H1 (cell line): Measurements from ENCODE around the gene ZNF281. TPM values are rescaled to one million over a fixed set of nuclear protein-coding genes. Genes with fewer than 3 reads are reported as not detected.

ENCODE experiments used
- ASH2L ChIP-seq: fragments of 200-600, 300-600 bp; sonication (generic); IDR thresholded peaks from one replicate; pipeline ENCODE4 v1.7.1; 2017; ENCODE audit warnings: low read length
- CEBPB ChIP-seq: IDR thresholded peaks from 2 replicates; pipeline ENCODE4 v1.6.1; 2012; ENCODE audit warnings: low read depth, low read length
- CTBP2 ChIP-seq: IDR thresholded peaks from 2 replicates; pipeline ENCODE4 v1.7.0; 2011; ENCODE audit warnings: borderline replicate concordance, mild to moderate bottlenecking, moderate library complexity, mixed read lengths, low read length; ENCODE audit not compliant: insufficient read depth, insufficient read length
- GABPA ChIP-seq: IDR thresholded peaks from 2 replicates; pipeline ENCODE4 v1.6.1; 2011; ENCODE audit warnings: mild to moderate bottlenecking, low read length, moderate library complexity, borderline replicate concordance; ENCODE audit not compliant: insufficient read depth
- KDM1A ChIP-seq: fragments of 200-600, 300-600 bp; sonication (generic); IDR thresholded peaks from 2 replicates; pipeline ENCODE4 v1.7.1; 2016; ENCODE audit warnings: mild to moderate bottlenecking, low read length, borderline replicate concordance
- NANOG ChIP-seq: IDR thresholded peaks from 2 replicates; pipeline ENCODE4 v1.6.1; 2011; ENCODE audit warnings: low read length, low read depth, mild to moderate bottlenecking, inconsistent platforms; ENCODE audit not compliant: insufficient read depth, poor library complexity, severe bottlenecking
- RBBP5 ChIP-seq: IDR thresholded peaks from 2 replicates; pipeline ENCODE4 v1.7.1; 2012; ENCODE audit warnings: low read depth, mild to moderate bottlenecking, inconsistent platforms, low read length, moderate library complexity, borderline replicate concordance
- polyA plus RNA-seq, 7 experiments: library from polyadenylated mRNA; depleted of rRNA in 3 of 7; stranded (reverse) in 5 of 7; unstranded in 2 of 7; fragments of >200 nt in 5 of 7; fragments of 200-250 nt in 2 of 7; gene quantifications; 1 replicate in 5 of 7; 2 replicates in 1 of 7; 4 replicates in 1 of 7; pipeline versions ENCODE4 v1.2.1 to v1.2.3, GENCODE V29; 2011 to 2013; ENCODE audit warnings: missing spikeins in 2 of 7, mixed read lengths in 2 of 7
- total RNA-seq: library from RNA; stranded (reverse); fragmentation: NEBNext Ultra II Directional; extraction: Animal tissue kit (Norgen Biotek cat#: 25700); gene quantifications from 2 replicates; pipeline ENCODE4 v1.2.1, GENCODE V29; 2021

The ZNF281 gene
- total and polyA plus RNA-seq, 2 of the 8 experiments (the other 6 are each of a cell fraction or from before 2014, with no cell fraction given) = 19.5 to 61.4 TPM

DNA sequence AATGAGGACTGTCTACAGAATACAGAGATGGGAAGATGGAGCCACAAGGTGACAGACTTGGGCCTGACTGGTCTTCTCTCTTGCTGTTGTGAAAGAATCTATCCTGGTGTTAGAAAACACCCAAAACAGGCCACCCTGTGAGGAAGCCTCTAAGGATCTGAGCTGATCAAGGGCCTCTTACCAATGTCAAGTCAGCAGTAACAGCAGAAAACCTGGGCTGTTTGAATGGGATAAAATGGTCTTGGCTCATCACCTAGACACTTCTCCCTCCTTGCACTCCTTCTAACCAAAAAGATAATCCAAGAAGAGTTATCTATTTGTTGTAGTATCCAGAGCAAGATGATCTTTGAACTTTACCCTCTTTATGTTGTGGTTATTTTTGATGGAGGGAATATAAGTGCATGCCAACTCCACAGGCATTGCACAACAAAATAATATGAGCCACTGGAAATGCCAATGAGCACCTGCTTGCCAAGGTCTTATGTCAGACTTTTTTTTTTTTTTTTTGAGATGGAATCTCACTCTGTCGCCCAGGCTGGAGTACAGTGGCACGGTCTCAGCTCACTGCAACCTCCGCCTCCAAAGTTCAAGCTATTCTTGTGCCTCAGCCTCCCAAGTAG, 32.8 kb upstream of the ZNF281 start (continued):
- no peak for TF ChIP-seq RBBP5
- TF ChIP-seq GABPA = no peak
- no peak for TF ChIP-seq ASH2L
- TF ChIP-seq CEBPB = no peak
- no peak for TF ChIP-seq CTBP2
- TF ChIP-seq NANOG = no peak
- no peak for TF ChIP-seq KDM1A
